Peyer's patch (tissue), 4 donors: ENCODE data around the gene MED12. TPM values are rescaled to one million over a fixed set of nuclear protein-coding genes. Genes with fewer than 3 reads are reported as not detected.

Source experiments
- DNase-seq, 3 donors: peaks; one replicate each; pipeline ENCODE4 v3.0.0-alpha.2; 2017 to 2019
- H3K27ac ChIP-seq, 4 donors: fragments of 200-600 bp; sonication (generic); one replicate each; pipeline ENCODE4 v1.5.1; 2016 to 2019
- H3K27me3 ChIP-seq, 2 donors: fragments of 200-600 bp; sonication (generic); one replicate each; pipeline ENCODE4 v1.5.1; 2019
- H3K36me3 ChIP-seq, 3 donors: fragments of 200-600 bp; sonication (generic); one replicate each; pipeline ENCODE4 v1.5.1; 2016 to 2019
- H3K4me1 ChIP-seq, 4 donors: fragments of 200-600 bp; sonication (generic); one replicate each; pipeline ENCODE4 v1.5.1; 2016 to 2019
- H3K4me3 ChIP-seq, 4 donors: fragments of 200-600 bp; sonication (generic); 1 replicate in 3 of 4; 2 replicates in 1 of 4; pipeline ENCODE4 v1.5.1; 2016 to 2019; ENCODE audit warnings: mild to moderate bottlenecking in 1 of 4
- H3K9me3 ChIP-seq, 4 donors: fragments of 200-600 bp; sonication (generic); one replicate each; pipeline ENCODE4 v1.5.1; 2016 to 2019; ENCODE audit warnings: mild to moderate bottlenecking in 1 of 4
- POLR2A ChIP-seq, 2 donors: fragments of 450-650 bp; IDR thresholded peaks; one replicate each; pipeline ENCODE4 v1.5.1; 2017; ENCODE audit warnings: antibody characterized with exemption in 2 of 2, mild to moderate bottlenecking in 2 of 2, moderate library complexity in 2 of 2
- total RNA-seq, 4 donors: library from RNA; depleted of rRNA; stranded (reverse); fragments of >200 nt; gene quantifications; one replicate each; pipeline ENCODE4 v1.1.0, GENCODE V29; 2016
- TF ChIP-seq, protein P1 (sequence below), 6 experiments: fragments of 450-650 bp in 4 of 6; fragments of 200-600 bp in 2 of 6; sonication (generic) in 1 of 6; IDR thresholded peaks; one replicate each; pipeline ENCODE4 v1.5.1; 2017 to 2019; ENCODE audit warnings: antibody characterized with exemption in 6 of 6, mild to moderate bottlenecking in 3 of 6, moderate library complexity in 1 of 6

Gene MED12
- total RNA-seq, 4 donors from 2014 or later = 38.5 to 87.0 (median 67.5) TPM

GRCh38 chrX:71166461-71166860, 48.1 kb downstream of the MED12 start:
- DNase-seq = no peak
- Histone ChIP-seq H3K36me3 (no peaks in the 10 kb centered on the region), H3K9me3 (no peaks in the 10 kb centered on the region), H3K4me3 (no peak overlapping the region), H3K4me1 (no peaks in the 10 kb centered on the region), H3K27ac (no peak overlapping the region), H3K27me3 (no peaks in the 10 kb centered on the region)
- no peak for TF ChIP-seq POLR2A (IDR thresholded peaks at IDR 0.05)
- TF ChIP-seq, protein P1, sequence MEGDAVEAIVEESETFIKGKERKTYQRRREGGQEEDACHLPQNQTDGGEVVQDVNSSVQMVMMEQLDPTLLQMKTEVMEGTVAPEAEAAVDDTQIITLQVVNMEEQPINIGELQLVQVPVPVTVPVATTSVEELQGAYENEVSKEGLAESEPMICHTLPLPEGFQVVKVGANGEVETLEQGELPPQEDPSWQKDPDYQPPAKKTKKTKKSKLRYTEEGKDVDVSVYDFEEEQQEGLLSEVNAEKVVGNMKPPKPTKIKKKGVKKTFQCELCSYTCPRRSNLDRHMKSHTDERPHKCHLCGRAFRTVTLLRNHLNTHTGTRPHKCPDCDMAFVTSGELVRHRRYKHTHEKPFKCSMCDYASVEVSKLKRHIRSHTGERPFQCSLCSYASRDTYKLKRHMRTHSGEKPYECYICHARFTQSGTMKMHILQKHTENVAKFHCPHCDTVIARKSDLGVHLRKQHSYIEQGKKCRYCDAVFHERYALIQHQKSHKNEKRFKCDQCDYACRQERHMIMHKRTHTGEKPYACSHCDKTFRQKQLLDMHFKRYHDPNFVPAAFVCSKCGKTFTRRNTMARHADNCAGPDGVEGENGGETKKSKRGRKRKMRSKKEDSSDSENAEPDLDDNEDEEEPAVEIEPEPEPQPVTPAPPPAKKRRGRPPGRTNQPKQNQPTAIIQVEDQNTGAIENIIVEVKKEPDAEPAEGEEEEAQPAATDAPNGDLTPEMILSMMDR (IDR thresholded peaks at IDR 0.05) = no peak

DNA sequence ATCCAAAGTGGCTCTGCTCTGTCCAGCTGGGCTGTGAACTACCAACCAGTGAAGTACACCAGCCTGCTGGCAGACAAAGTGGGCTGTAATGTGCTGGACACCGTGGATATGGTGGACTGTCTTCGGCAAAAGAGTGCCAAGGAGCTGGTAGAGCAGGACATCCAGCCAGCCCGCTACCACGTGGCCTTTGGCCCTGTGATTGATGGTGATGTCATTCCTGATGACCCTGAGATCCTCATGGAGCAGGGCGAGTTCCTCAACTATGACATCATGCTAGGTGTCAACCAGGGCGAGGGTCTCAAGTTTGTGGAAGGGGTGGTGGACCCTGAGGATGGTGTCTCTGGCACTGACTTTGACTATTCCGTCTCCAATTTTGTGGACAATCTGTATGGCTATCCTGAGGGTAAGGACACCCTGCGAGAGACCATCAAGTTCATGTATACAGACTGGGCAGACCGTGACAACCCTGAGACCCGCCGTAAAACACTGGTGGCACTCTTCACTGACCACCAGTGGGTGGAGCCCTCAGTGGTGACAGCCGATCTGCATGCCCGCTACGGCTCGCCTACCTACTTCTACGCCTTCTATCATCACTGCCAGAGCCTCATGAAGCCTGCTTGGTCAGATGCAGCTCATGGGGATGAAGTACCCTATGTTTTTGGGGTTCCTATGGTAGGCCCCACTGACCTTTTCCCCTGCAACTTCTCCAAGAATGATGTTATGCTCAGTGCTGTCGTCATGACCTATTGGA, 48.8 kb downstream of the MED12 start:
- Histone ChIP-seq H3K36me3 (no peaks in the 10 kb centered on the region), H3K27me3 (no peaks in the 10 kb centered on the region), H3K4me3 (no peak overlapping the region), H3K9me3 (no peaks in the 10 kb centered on the region), H3K4me1 (no peaks in the 10 kb centered on the region), H3K27ac (no peak overlapping the region)
- no peak for DNase-seq
- no peak for TF ChIP-seq POLR2A (IDR thresholded peaks at IDR 0.05)
- TF ChIP-seq, protein P1 (IDR thresholded peaks at IDR 0.05) = no peak

GRCh38 chrX:71168134-71168533, 49.7 kb downstream of the MED12 start:
- Histone ChIP-seq H3K27ac (no peak overlapping the region), H3K9me3 (no peaks in the 10 kb centered on the region), H3K4me3 (no peak overlapping the region), H3K36me3 (no peaks in the 10 kb centered on the region), H3K27me3 (no peaks in the 10 kb centered on the region), H3K4me1 (no peaks in the 10 kb centered on the region)
- DNase-seq = no peak
- TF ChIP-seq, protein P1 (IDR thresholded peaks at IDR 0.05) = no peak
- TF ChIP-seq POLR2A (IDR thresholded peaks at IDR 0.05) = no peak

DNA sequence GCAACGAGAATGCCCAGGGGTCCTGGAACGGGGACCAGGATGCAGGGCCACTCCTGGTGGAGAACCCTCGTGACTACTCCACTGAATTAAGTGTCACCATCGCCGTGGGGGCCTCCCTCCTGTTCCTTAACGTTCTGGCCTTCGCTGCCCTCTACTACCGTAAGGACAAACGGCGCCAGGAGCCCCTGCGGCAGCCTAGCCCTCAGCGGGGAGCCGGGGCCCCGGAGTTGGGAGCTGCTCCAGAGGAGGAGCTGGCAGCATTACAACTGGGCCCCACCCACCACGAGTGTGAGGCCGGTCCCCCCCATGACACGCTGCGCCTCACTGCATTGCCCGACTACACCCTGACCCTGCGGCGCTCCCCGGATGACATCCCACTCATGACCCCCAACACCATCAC, 51.2 kb downstream of the MED12 start:
- no peaks in the 10 kb centered on the region for H3K27me3 ChIP-seq
- DNase-seq = no peak
- H3K4me3 ChIP-seq = no peak overlapping the region
- no peaks in the 10 kb centered on the region for H3K4me1 ChIP-seq
- no peaks in the 10 kb centered on the region for H3K36me3 ChIP-seq
- TF ChIP-seq POLR2A (IDR thresholded peaks at IDR 0.05) = no peak
- TF ChIP-seq, protein P1 (IDR thresholded peaks at IDR 0.05) = no peak
- H3K9me3 ChIP-seq = no peaks in the 10 kb centered on the region
- H3K27ac ChIP-seq = no peak overlapping the region

DNA sequence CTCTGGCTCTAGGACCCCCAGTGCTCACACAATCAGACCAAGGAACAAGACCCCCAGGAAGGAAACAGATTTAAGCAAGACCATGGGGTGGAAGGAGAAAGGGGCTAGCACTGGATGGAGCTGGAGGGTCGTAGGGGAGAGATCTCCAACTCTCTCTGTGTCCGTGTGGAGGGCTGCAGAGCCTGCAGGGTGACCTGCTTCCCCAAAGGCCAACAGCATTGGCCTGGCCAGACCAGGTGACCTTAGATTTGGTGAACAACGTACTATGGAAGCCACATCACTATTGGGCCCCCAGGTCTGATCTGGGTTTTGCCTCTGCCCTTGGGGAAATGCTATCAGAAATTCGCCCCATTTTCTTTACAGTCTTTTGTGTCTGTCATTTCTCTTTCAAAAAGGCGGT, 52.3 kb downstream of the MED12 start:
- no peaks in the 10 kb centered on the region for H3K4me1 ChIP-seq
- H3K27ac ChIP-seq = no peak overlapping the region
- no peaks in the 10 kb centered on the region for H3K36me3 ChIP-seq
- DNase-seq = no peak
- TF ChIP-seq, protein P1 (IDR thresholded peaks at IDR 0.05) = no peak
- TF ChIP-seq POLR2A (IDR thresholded peaks at IDR 0.05) = no peak
- H3K9me3 ChIP-seq = no peaks in the 10 kb centered on the region
- no peaks in the 10 kb centered on the region for H3K27me3 ChIP-seq
- no peak overlapping the region for H3K4me3 ChIP-seq
